HepG2 (cell line): Measurements from ENCODE around the gene CCN6. TPM values are rescaled to one million over a fixed set of nuclear protein-coding genes. Genes with fewer than 3 reads are reported as not detected.

ENCODE experiments used
- ARNT2 ChIP-seq: sonication (generic); formaldehyde crosslinking; IDR thresholded peaks from 2 replicates; pipeline ENCODE4 v1.8.0; 2022; ENCODE audit warnings: mild to moderate bottlenecking, low read depth, missing genetic modification reagents, moderate library complexity
- BRCA1 ChIP-seq: sonication (generic); formaldehyde crosslinking; IDR thresholded peaks from 2 replicates; pipeline ENCODE4 v1.4.0; 2020; ENCODE audit warnings: missing genetic modification reagents
- DNMT1 ChIP-seq: sonication (generic); formaldehyde crosslinking; IDR thresholded peaks from 2 replicates; pipeline ENCODE4 v1.5.1; 2020; ENCODE audit warnings: mild to moderate bottlenecking, missing genetic modification reagents
- FOXM1 ChIP-seq: sonication (generic); formaldehyde crosslinking; IDR thresholded peaks from 2 replicates; pipeline ENCODE4 v1.5.0; 2020; ENCODE audit warnings: missing genetic modification reagents
- MAFF ChIP-seq: IDR thresholded peaks from 2 replicates; pipeline ENCODE4 v1.6.1; 2011; ENCODE audit warnings: low read depth, low read length, improper control_type of control experiment
- NBN ChIP-seq: fragments of 450-650 bp; conservative IDR thresholded peaks from 2 replicates; pipeline ENCODE4 v1.6.1; 2017
- POGZ ChIP-seq: sonication (generic); formaldehyde crosslinking; IDR thresholded peaks from 2 replicates; pipeline ENCODE4 v1.4.0; 2020; ENCODE audit warnings: mild to moderate bottlenecking, missing genetic modification reagents
- SNAI1 ChIP-seq: sonication (generic); formaldehyde crosslinking; IDR thresholded peaks from 2 replicates; pipeline ENCODE4 v1.5.0; 2020; ENCODE audit warnings: mild to moderate bottlenecking, missing genetic modification reagents, borderline replicate concordance
- TEAD3 ChIP-seq: optimal IDR thresholded peaks from 2 replicates; pipeline ENCODE3; 2016; ENCODE audit warnings: borderline replicate concordance
- ZBTB7A ChIP-seq: sonication (generic); formaldehyde crosslinking; IDR thresholded peaks from 2 replicates; pipeline ENCODE4 v1.8.0; 2022; ENCODE audit warnings: mild to moderate bottlenecking, missing genetic modification reagents
- ZKSCAN8 ChIP-seq: IDR thresholded peaks from 2 replicates; pipeline ENCODE4 v1.6.1; 2016; ENCODE audit warnings: borderline replicate concordance, missing genetic modification reagents, missing compliant biosample characterization
- ZNF12 ChIP-seq: sonication (generic); formaldehyde crosslinking; IDR thresholded peaks from 2 replicates; pipeline ENCODE4 v1.5.0; 2020; ENCODE audit warnings: missing genetic modification reagents
- ZNF337 ChIP-seq: sonication (generic); formaldehyde crosslinking; IDR thresholded peaks from 2 replicates; pipeline ENCODE4 v1.5.1; 2020; ENCODE audit warnings: missing genetic modification reagents, low read depth, mild to moderate bottlenecking, borderline replicate concordance
- ZNF350 ChIP-seq: sonication (generic); formaldehyde crosslinking; IDR thresholded peaks from 2 replicates; pipeline ENCODE4 v1.4.0; 2020; ENCODE audit warnings: mild to moderate bottlenecking, low read depth, missing genetic modification reagents, borderline replicate concordance
- ZNF44 ChIP-seq: sonication (generic); formaldehyde crosslinking; IDR thresholded peaks from 2 replicates; pipeline ENCODE4 v1.5.1; 2020; ENCODE audit warnings: mild to moderate bottlenecking, missing genetic modification reagents
- ZNF550 ChIP-seq: sonication (generic); formaldehyde crosslinking; IDR thresholded peaks from 2 replicates; pipeline ENCODE4 v1.4.0; 2020; ENCODE audit warnings: mild to moderate bottlenecking, missing genetic modification reagents, borderline replicate concordance
- ZNF598 ChIP-seq: sonication (generic); formaldehyde crosslinking; IDR thresholded peaks from 2 replicates; pipeline ENCODE4 v1.5.1; 2020; ENCODE audit warnings: mild to moderate bottlenecking, missing genetic modification reagents, borderline replicate concordance
- ZNF7 ChIP-seq: IDR thresholded peaks from 2 replicates; pipeline ENCODE4 v1.6.1; 2016; ENCODE audit warnings: missing biosample characterization, missing genetic modification reagents
- polyA plus RNA-seq, 8 experiments: library from polyadenylated mRNA; depleted of rRNA in 3 of 8; stranded (reverse) in 7 of 8; unstranded in 1 of 8; fragments of >200 nt; fragmentation: Illumina TruSeq in 4 of 8; extraction: Trizol in 4 of 8; gene quantifications; 2 replicates each; pipeline versions ENCODE4 v1.2.1 to v1.2.3, GENCODE V29; 2011 to 2016; ENCODE audit warnings: low read depth in 4 of 8, missing spikeins in 1 of 8, mixed read lengths in 1 of 8; ENCODE audit not compliant: insufficient read depth in 1 of 8
- total RNA-seq, 5 experiments: library from RNA; depleted of rRNA; stranded (reverse); fragments of >200 nt; fragmentation: Illumina TruSeq; extraction: Trizol; gene quantifications; 2 replicates each; pipeline ENCODE4 v1.2.3, GENCODE V29; 2016; ENCODE audit warnings: low read depth in 1 of 5
- TF ChIP-seq, protein P1 (sequence below), 2 experiments: sonication (generic) in 1 of 2; formaldehyde crosslinking in 1 of 2; IDR thresholded peaks; 2 replicates each; pipeline versions ENCODE4 v1.4.0 to v1.6.1; 2018 to 2020; ENCODE audit warnings: missing genetic modification reagents in 2 of 2, borderline replicate concordance in 1 of 2, low read depth in 1 of 2, mild to moderate bottlenecking in 1 of 2, missing biosample characterization in 1 of 2
- TF ChIP-seq, protein P2 (sequence below): sonication (generic); formaldehyde crosslinking; IDR thresholded peaks from 2 replicates; pipeline ENCODE4 v1.8.0; 2022; ENCODE audit warnings: missing genetic modification reagents, low read depth, mild to moderate bottlenecking, borderline replicate concordance
- TF ChIP-seq, protein P3 (sequence below): sonication (generic); formaldehyde crosslinking; IDR thresholded peaks from 2 replicates; pipeline ENCODE4 v1.5.0; 2020; ENCODE audit warnings: mild to moderate bottlenecking, missing genetic modification reagents
- TF ChIP-seq, protein P4 (sequence below): sonication (generic); formaldehyde crosslinking; IDR thresholded peaks from 2 replicates; pipeline ENCODE4 v1.8.0; 2022; ENCODE audit warnings: missing genetic modification reagents, mild to moderate bottlenecking, inconsistent platforms, borderline replicate concordance

CCN6 gene
- total and polyA plus RNA-seq, 2 of the 13 experiments (the other 11 are each of a cell fraction or from before 2014, with no cell fraction given), result not detected

DNA sequence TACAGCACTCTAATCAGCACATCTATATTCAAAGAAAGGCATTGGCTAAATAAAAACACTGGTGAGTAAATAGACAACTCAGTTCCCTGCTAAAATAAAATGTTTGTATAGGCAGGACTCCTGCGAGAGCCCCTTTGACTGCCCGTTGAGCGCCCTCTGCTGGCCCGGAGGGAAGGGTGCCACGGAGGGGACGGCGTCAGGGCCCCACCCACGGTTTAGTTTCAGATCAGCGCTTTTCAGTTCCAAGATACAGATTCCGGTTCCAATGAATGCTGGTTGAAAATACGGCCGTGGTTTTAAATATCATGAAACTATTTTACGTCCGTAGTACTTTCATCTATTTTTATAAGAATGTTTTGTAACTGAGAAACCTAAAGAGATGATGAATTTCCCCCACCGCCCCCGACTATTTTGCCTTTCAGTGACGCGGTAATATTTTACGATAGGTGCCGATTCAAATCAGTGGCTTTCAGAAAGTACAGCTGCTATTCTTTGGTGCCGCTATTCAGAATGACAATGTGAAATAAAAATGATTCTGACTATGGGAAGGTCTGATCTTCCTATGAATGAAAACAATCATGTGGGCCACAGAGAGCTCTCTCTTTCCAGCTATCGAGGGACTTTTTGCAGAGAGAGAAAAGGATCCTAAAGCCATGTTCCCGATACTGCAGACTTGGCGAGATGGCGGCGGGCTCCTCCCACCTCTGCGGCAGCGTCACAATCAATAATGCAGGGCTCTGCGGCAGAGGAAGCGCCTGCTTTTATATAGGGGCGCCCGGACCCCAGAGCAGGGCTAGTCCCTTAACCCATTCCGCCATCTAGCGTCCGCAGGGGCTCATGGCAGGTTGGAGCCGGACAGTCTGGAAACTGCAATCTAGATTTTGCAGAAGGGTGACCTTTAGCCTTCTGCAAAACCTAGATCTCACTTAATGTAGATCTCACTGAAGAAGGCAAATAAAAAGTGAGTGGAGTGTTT, 10.6 kb upstream of the CCN6 start (continued):
- TF ChIP-seq, protein P1, sequence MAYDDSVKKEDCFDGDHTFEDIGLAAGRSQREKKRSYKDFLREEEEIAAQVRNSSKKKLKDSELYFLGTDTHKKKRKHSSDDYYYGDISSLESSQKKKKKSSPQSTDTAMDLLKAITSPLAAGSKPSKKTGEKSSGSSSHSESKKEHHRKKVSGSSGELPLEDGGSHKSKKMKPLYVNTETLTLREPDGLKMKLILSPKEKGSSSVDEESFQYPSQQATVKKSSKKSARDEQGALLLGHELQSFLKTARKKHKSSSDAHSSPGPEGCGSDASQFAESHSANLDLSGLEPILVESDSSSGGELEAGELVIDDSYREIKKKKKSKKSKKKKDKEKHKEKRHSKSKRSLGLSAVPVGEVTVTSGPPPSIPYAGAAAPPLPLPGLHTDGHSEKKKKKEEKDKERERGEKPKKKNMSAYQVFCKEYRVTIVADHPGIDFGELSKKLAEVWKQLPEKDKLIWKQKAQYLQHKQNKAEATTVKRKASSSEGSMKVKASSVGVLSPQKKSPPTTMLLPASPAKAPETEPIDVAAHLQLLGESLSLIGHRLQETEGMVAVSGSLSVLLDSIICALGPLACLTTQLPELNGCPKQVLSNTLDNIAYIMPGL (CRISPR knock-in tag; IDR thresholded peaks at IDR 0.05; ENCODE audit: borderline replicate concordance in 1 of 2, low read depth in 1 of 2), result peak; percentile 81 to 86
- no peak for TF ChIP-seq ARNT2 (CRISPR knock-in tag)
- TF ChIP-seq ZNF12 (CRISPR knock-in tag), result peak; percentile 17; the same call in 1 of the 2 replicates
- TF ChIP-seq TEAD3 (CRISPR knock-in tag), result peak; percentile 17
- peak; percentile 13; the same call in 1 of the 2 replicates for TF ChIP-seq MAFF
- peak; percentile 90 for TF ChIP-seq POGZ (CRISPR knock-in tag)
- TF ChIP-seq ZNF550, result no peak
- TF ChIP-seq ZNF337 (CRISPR knock-in tag), result 0 out of 2 replicates have a peak, but pooled peaks have one; percentile 48
- TF ChIP-seq, protein P2, sequence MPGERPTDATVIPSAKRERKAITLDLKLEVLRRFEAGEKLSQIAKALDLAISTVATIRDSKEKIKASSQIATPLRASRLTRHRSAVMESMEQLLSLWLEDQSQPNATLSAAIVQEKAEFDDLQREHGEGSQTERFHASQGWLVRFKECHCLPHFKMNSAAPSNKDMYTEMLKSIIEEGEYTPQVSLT (CRISPR knock-in tag), result no peak
- TF ChIP-seq, protein P3, sequence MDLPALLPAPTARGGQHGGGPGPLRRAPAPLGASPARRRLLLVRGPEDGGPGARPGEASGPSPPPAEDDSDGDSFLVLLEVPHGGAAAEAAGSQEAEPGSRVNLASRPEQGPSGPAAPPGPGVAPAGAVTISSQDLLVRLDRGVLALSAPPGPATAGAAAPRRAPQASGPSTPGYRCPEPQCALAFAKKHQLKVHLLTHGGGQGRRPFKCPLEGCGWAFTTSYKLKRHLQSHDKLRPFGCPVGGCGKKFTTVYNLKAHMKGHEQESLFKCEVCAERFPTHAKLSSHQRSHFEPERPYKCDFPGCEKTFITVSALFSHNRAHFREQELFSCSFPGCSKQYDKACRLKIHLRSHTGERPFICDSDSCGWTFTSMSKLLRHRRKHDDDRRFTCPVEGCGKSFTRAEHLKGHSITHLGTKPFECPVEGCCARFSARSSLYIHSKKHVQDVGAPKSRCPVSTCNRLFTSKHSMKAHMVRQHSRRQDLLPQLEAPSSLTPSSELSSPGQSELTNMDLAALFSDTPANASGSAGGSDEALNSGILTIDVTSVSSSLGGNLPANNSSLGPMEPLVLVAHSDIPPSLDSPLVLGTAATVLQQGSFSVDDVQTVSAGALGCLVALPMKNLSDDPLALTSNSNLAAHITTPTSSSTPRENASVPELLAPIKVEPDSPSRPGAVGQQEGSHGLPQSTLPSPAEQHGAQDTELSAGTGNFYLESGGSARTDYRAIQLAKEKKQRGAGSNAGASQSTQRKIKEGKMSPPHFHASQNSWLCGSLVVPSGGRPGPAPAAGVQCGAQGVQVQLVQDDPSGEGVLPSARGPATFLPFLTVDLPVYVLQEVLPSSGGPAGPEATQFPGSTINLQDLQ (CRISPR knock-in tag), result no peak
- no peak for TF ChIP-seq ZNF44
- TF ChIP-seq FOXM1 (CRISPR knock-in tag), result no peak
- 0 out of 2 replicates have a peak, but pooled peaks have one; percentile 46 for TF ChIP-seq DNMT1 (CRISPR knock-in tag)
- no peak for TF ChIP-seq NBN
- peak; percentile 61; the same call in 1 of the 2 replicates for TF ChIP-seq ZNF350 (CRISPR knock-in tag)
- no peak for TF ChIP-seq SNAI1 (CRISPR knock-in tag)
- peak; percentile 70 for TF ChIP-seq ZNF7 (CRISPR knock-in tag)
- TF ChIP-seq ZNF598 (CRISPR knock-in tag), result 0 out of 2 replicates have a peak, but pooled peaks have one; percentile 58
- TF ChIP-seq BRCA1, result no peak
- TF ChIP-seq, protein P4, sequence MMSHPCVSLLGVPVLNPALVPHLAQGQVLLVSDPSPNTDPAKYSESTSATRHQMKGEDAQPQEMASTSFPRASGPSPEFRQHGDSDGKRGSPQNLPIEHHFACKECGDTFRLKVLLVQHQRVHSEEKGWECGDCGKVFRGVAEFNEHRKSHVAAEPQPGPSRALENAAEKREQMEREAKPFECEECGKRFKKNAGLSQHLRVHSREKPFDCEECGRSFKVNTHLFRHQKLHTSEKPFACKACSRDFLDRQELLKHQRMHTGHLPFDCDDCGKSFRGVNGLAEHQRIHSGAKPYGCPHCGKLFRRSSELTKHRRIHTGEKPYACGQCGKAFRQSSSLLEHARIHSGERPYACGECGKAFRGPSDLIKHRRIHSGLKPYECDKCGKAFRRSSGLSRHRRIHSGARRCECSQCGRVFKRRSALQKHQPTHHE (CRISPR knock-in tag), result no peak
- peak; percentile 80; the same call in 1 of the 2 replicates for TF ChIP-seq ZBTB7A (CRISPR knock-in tag)
- TF ChIP-seq ZKSCAN8, result peak; percentile 52; the same call in 1 of the 2 replicates
